Adipose tissue (tissue), 3 donors: ENCODE measurements around the gene AKR1C1. TPM values are rescaled to one million over a fixed set of nuclear protein-coding genes. Genes with fewer than 3 reads are reported as not detected.
"Not testable (repeated sequence)": the region's sequence is repeated elsewhere in the genome, so short reads cannot be mapped to it uniquely, and the experiment has no call there.

Experiments used
- H3K27ac ChIP-seq: one replicate; pipeline ENCODE4 v1.5.1; 2013; ENCODE audit warnings: low read depth, low read length
- WGBS, 3 donors: extraction: QIAGEN DNeasy Blood & Tissue Kit; methylation state at CpG; one replicate each; pipeline ENCODE4 v1.1.7; 2013; 5-methylcytosine and 5-hydroxymethylcytosine counted together
- polyA plus RNA-seq, 3 donors: library from polyadenylated mRNA; stranded (reverse); fragments of 200-250 nt; gene quantifications; one replicate each; pipeline ENCODE4 v1.2.3, GENCODE V29; 2013
- donor health status: healthy with polysubstance abuse.
- donor health status: Bipolar disorder and iron deficiency.
- donor health status: healthy.

Gene AKR1C1
- polyA plus RNA-seq, 3 donors: 38.1 to 183 (median 166) TPM

- H3K27ac ChIP-seq: no peak overlapping the region
These were observed 13.8 kb downstream of the AKR1C1 start for GRCh38 chr10:4977025-4977424.

DNA sequence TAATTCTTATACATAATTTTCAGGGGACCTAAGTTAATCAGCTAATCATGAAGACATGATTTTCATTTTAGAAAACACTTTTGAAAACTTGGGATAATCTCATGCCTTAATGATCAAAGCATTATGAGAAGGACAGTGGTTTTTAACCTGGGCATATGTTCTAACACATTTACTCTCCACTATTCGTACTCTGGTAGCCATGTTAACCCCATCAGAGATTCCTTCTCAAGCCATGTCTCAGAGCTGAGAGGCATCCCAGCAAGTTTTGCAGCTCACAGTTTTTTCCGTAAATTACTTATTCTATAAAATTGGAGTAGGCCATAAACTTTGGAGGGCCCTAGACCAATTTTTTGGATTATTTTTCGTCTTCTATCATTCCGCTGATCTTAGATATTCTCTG is 15.7 kb downstream of the AKR1C1 start:
- 94 to 98% (median 95%) methylated on average over 4 of the region's 4 CpGs for WGBS, 3 donors
- H3K27ac ChIP-seq: no peak overlapping the region

DNA sequence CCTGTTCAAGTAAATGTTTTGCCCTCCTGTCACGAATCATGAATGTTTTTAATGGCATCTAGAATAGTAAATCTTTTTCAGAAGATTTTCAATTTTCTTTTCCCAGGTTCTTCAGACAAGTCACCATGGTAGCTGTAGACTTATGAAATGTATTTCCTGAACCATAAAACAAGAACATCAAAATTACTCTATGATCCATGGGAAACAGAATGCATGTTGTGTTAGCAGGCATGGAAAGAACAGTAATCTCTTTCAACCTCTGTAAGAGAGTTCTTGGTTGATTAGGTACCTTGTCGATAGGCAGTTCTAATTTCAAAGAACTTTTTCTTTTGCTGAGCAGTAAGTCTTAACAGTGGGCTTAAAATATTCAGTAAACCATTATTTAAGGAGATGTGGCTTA is 17.6 kb downstream of the AKR1C1 start:
- 87 to 96% (median 96%) methylated on average over 2 of the region's 2 CpGs for WGBS, 3 donors
- no peak overlapping the region for H3K27ac ChIP-seq

GRCh38 chr10:4981722-4982471 is 18.7 kb downstream of the AKR1C1 start:
- H3K27ac ChIP-seq: no peak overlapping the region

GRCh38 chr10:4982764-4983226 is 19.6 kb downstream of the AKR1C1 start:
- H3K27ac ChIP-seq: no peak overlapping the region
- WGBS, 3 donors: 54 to 92% (median 90%) methylated on average over 9 of the region's 9 CpGs

More at GRCh38 chr10:4981722-4982471, 18.7 kb downstream of the AKR1C1 start:
- 26 to 50% (median 43%) methylated on average over 14 of the region's 14 CpGs for WGBS, 3 donors

- WGBS, 3 donors: 67 to 99% (median 96%) methylated on average over 5 of the region's 5 CpGs
- no peak overlapping the region for H3K27ac ChIP-seq
These were observed 20.5 kb downstream of the AKR1C1 start for GRCh38 chr10:4983615-4984216.

DNA sequence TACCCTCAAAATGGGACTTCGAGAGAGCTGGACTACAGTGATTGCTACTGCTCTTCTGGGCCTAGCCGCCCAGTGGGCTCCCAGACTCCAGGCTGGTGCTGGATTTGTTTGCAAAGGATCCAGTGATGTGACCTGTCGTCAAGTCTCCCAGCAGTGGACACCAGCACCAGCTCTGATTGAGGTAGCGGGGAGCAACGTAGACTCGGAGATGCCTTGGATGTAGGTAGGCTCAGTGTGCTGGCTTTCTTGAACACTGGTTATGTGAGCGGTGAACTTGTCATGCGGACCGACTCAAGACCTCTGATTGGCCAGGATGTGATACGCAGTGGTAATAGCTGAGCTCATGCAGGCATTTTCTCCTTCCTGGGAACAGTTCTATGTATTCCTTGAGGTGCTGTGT is 21.0 kb downstream of the AKR1C1 start:
- H3K27ac ChIP-seq: no peak overlapping the region
- WGBS, 3 donors: 92 to 97% (median 96%) methylated on average over 10 of the region's 10 CpGs

DNA sequence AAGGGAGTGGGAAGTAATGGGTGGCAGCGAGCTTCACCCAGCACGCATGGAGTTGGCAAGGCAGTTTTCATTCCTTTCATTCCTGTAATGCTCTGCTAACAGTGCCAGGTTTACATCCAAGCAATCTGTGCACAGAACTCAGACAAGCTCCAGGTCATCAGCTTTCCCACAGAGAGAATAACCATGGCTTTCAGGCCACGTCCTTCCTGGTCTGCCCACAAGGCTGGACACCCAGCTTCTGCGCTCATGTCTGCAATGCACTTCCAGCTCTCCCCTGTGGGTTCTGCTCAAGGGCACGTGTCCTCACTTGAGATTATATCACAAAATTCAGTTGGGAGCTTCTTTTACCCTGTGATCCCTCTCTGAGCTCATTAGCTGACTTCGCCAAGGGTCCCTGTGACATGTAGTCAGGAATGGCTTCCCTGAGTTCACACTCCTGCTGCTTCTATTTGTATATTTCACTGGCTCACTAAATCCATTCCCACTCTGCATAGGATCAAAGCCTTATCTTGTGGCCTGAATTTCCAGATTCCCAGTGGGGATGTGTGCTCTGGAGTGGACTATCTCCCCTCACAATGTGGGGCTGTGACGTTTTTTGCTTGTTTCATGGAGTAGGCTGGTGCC is 21.9 kb downstream of the AKR1C1 start:
- 68 to 74% (median 74%) methylated on average over 7 of the region's 7 CpGs for WGBS, 3 donors
- no peak overlapping the region for H3K27ac ChIP-seq

DNA sequence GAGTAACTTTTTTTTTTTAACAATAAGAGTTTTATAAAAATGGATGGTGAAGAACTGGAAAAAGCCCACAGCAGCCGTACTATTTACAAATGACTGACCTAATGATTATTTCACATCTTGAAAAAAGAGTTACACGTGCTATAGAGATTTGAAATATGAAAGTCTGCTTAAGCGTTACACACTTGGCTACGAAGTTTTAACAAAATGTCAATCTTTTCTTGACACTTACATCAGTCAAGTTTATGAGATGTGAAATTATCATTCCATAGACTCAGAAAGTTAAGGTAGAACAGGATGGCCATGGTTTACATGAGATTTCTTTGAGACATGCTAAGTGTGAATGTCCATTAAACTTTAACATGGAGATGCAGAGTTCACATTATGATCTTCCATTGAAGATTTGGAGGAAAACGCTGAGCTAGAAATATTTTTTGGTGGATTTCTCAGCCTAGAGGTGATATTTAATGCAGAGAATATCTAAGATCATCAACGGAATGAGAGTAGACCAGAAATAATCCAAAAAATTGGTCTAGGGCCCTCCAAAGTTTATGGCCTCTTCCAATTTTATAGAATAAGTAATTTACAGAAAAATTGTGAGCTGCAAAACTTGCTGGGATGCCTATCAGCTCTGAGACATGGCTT is 24.9 kb downstream of the AKR1C1 start:
- H3K27ac ChIP-seq: not testable (repeated sequence)
- WGBS, 3 donors: 85 to 95% (median 93%) methylated on average over 6 of the region's 6 CpGs

DNA sequence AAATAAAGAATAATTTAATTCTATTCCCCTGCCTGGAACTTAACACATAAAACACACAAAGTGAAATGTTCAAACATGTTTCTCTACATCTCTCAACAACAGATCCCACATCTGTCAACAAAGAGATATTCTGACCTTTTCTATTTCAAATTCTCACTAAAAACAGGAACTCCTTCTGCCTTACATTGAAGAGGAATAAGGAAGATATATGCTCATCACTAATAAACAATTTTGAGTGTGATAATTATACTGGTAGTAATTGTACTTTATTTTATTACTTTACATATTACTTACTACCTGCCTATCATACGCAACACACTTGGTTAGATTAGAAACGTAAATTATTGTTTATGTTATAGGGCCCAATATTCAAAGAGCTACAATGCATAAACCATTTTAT is 27.0 kb downstream of the AKR1C1 start:
- 94 to 97% (median 95%) methylated on average over 2 of the region's 2 CpGs for WGBS, 3 donors
- H3K27ac ChIP-seq: no peak overlapping the region

- 87 to 89% (median 89%) methylated on average over 3 of the region's 6 CpGs for WGBS, 3 donors
- H3K27ac ChIP-seq: not testable (repeated sequence)
These were observed 28.2 kb downstream of the AKR1C1 start for GRCh38 chr10:4991463-4991862.

GRCh38 chr10:4992564-4992963 is 29.3 kb downstream of the AKR1C1 start:
- WGBS, 3 donors: 93 to 95% (median 93%) methylated on average over 10 of the region's 10 CpGs

GRCh38 chr10:4994260-4994659 is 31.0 kb downstream of the AKR1C1 start:
- H3K27ac ChIP-seq: not testable (repeated sequence)

More at GRCh38 chr10:4992564-4992963, 29.3 kb downstream of the AKR1C1 start:
- H3K27ac ChIP-seq: not testable (repeated sequence)

DNA sequence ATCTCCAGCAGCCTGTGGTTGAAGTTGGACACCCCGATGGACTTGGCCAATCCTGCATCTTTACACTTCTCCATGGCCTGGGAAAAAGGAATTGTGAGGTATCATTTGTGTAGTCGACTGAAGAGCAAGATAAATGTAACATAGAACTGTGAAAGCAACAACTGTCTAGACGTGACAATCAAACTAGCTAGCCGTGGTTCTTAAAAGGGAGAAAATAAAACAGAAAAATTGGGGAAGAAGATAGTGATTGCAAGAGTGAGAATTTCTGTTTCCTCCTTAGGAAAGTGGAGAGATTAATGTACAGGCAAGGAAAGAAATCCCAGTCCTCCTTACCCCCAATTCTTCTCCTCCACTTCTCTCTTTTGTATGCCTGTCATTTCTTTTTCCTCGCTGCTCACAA is 35.5 kb downstream of the AKR1C1 start:
- no peak overlapping the region for H3K27ac ChIP-seq
- WGBS, 3 donors: 73 to 91% (median 86%) methylated on average over 5 of the region's 5 CpGs

GRCh38 chr10:5002013-5002727 is 39.0 kb downstream of the AKR1C1 start:
- no peak overlapping the region for H3K27ac ChIP-seq
- 77 to 93% (median 87%) methylated on average over 2 of the region's 2 CpGs for WGBS, 3 donors

DNA sequence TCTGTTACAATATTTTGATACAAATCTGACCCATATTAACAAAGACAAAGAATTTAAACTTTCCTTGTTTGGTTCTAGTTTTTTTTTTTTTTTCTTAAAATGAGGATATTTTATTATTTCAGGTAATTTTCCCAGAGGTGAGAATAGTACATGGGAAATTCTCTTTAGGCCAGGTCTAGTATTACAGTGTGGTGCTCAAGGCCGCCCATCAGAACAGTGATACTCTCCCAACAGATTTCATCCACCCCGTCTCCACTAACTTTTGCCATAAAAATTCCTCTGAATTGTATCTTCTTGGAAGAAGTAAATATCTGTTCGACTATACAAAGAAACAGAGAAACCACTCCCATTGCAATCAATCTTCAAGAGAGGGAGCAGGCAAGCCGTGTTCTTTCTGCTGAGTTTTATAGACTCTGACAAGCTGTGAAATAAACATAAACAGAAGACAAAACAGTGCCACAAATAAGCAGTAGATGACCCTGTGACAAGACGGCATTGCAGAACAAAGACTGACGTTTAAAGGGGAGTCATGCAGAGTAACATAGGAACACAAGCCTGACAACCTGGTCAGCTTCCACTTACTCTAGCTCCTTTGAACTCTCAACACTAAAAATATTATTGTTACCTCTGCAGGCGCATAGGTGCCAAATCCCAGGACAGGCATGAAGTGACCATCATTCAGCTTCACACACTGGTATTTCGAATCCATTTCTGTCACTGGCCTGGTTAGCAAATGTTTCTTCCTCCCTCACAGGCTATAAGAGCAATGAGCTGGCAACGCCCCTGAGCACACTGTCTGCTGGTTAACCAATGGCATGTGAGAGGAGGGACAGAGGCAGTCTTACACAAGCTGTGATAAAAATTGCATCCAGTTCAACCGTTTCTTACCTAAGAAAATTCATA is 40.2 kb downstream of the AKR1C1 start, which contains the start of gene AKR1C2:
Gene AKR1C2 (minus strand): TSS at position 731 of the 903 bp plus-strand sequence. CDS start 22 bp downstream, at position 709.
- WGBS, 3 donors: 55 to 57% (median 55%) methylated on average over 6 to 7 of the region's 10 CpGs
- not testable (repeated sequence) for H3K27ac ChIP-seq

DNA sequence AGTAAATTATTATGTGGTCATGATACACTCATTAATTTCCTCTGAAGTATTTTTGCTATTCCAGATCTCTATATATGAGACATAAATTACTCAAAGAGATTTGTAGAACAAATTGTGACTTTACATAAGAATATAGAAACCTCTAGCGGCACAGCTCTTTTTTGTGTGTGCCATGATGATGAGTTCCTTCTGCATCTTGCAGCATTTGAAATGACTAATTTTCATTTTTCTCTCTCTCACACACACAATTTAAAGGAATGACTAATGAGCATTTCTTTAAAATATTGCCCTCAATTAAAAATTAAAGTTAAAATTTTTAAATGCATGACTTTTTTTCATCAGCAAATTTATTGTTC is 40.8 kb downstream of the AKR1C1 start:
- 0 to 3% (median 1%) methylated on average over 1 of the region's 1 CpG for WGBS, 3 donors

GRCh38 chr10:5004501-5004900 is 41.3 kb downstream of the AKR1C1 start:
- H3K27ac ChIP-seq: not testable (repeated sequence)

More for the DNA sequence above, 40.8 kb downstream of the AKR1C1 start:
- not testable (repeated sequence) for H3K27ac ChIP-seq
